K562 (cell line): ENCODE measurements around the gene OPA1. TPM values are rescaled to one million over a fixed set of nuclear protein-coding genes. Genes with fewer than 3 reads are reported as not detected.

Experiments
- ATAC-seq: fragments of 200-7000 bp; cut with Tn5 transposase; 3 replicates; pipeline ENCODE4 v1.9.1; 2020; ENCODE audit warnings: moderate library complexity
- BruUV-seq: library from RNA; stranded (reverse); fragments of 400-500 nt; replicated peaks from 2 replicates; lab custom pipeline; 2021; lab: Mats Ljungman, UMichigan
- CTCF ChIA-PET: fragments of 300-600 bp; formaldehyde crosslinking; extraction: SDS; loops from one replicate; lab custom pipeline; 2021; ENCODE audit warnings: low intra/inter-chr PET ratio; lab: Yijun Ruan, JAX
- POLR2A ChIA-PET: fragments of 300-600, 350-650 bp; sonication (Branson Sonifier 250); formaldehyde crosslinking; extraction: SDS; loops from one replicate; lab custom pipeline; 2021; ENCODE audit warnings: antibody characterized with exemption, inconsistent platforms; lab: Yijun Ruan, JAX
- DNase-seq, 4 experiments: peaks; one replicate each; pipeline versions ENCODE4 v3.0.0 to v3.0.0-alpha.2; 2011 to 2018; ENCODE audit warnings: low spot score in 3 of 4, mixed read lengths in 3 of 4; ENCODE audit errors: extremely low read depth in 1 of 4
- FAIRE-seq: peaks from 2 replicates; lab custom pipeline; 2011; peaks lifted over from hg19 to GRCh38; lab: Jason Lieb, UNC
- H2AFZ ChIP-seq: 2 replicates; pipeline ENCODE4 v1.6.0; 2011; ENCODE audit warnings: low read depth, low read length, control low read depth, inconsistent platforms
- H3K27ac ChIP-seq: fragments of 200-600 bp; 3 replicates; pipeline ENCODE4 v1.8.0; 2011; ENCODE audit warnings: low read depth, mild to moderate bottlenecking, control low read depth, inconsistent platforms, low read length, moderate library complexity, mixed read lengths; ENCODE audit errors: extremely low read depth
- H3K27me3 ChIP-seq, 2 experiments: fragments of 300-600 bp in 1 of 2; 2 replicates in 1 of 2; 3 replicates in 1 of 2; pipeline versions ENCODE4 v1.6.0 to v1.8.0; 2011; ENCODE audit warnings: inconsistent platforms in 2 of 2, low read length in 2 of 2, mild to moderate bottlenecking in 1 of 2, mixed read lengths in 1 of 2, moderate library complexity in 1 of 2; ENCODE audit not compliant: control insufficient read depth in 2 of 2, insufficient read depth in 2 of 2
- H3K36me3 ChIP-seq: fragments of 300-600 bp; 3 replicates; pipeline ENCODE4 v1.8.0; 2011; ENCODE audit warnings: mild to moderate bottlenecking, low read length, inconsistent platforms; ENCODE audit not compliant: control insufficient read depth, insufficient read depth
- H3K4me1 ChIP-seq, 2 experiments: fragments of 200-600 bp in 1 of 2; replicated peaks in 1 of 2; 2 replicates in 1 of 2; 3 replicates in 1 of 2; pipeline versions ENCODE4 v1.5.1 to v1.8.0; 2011; ENCODE audit warnings: inconsistent platforms in 2 of 2, low read length in 2 of 2, mild to moderate bottlenecking in 1 of 2, mixed read lengths in 1 of 2, moderate library complexity in 1 of 2; ENCODE audit not compliant: control insufficient read depth in 2 of 2, insufficient read depth in 2 of 2
- H3K4me2 ChIP-seq: 2 replicates; pipeline ENCODE4 v1.6.1; 2011; ENCODE audit warnings: low read length, control low read depth, inconsistent platforms, mixed read lengths; ENCODE audit not compliant: insufficient read depth
- H3K4me3 ChIP-seq: fragments of 200-600 bp; sonication (generic), shearing (Covaris generic); 2 replicates; pipeline ENCODE4 v1.5.1; 2016; ENCODE audit warnings: control low read depth, inconsistent platforms
- H3K79me2 ChIP-seq: fragments of 200-600 bp; 3 replicates; pipeline ENCODE4 v1.8.0; 2011; ENCODE audit warnings: low read length, inconsistent platforms; ENCODE audit not compliant: control insufficient read depth, insufficient read depth
- H3K9ac ChIP-seq, 2 experiments: 2 replicates each; pipeline versions ENCODE4 v1.6.0 to v1.6.1; 2011; ENCODE audit warnings: low read depth in 2 of 2, low read length in 2 of 2, control low read depth in 1 of 2, inconsistent platforms in 1 of 2, mild to moderate bottlenecking in 1 of 2, mixed read lengths in 1 of 2; ENCODE audit not compliant: insufficient read depth in 1 of 2
- H3K9me1 ChIP-seq: one replicate; pipeline ENCODE4 v1.6.0; 2011; ENCODE audit warnings: inconsistent platforms, mild to moderate bottlenecking, low read length, moderate library complexity; ENCODE audit not compliant: control insufficient read depth, insufficient read depth
- H3K9me3 ChIP-seq: replicated peaks from 2 replicates; pipeline ENCODE4 v1.5.1; 2011; ENCODE audit warnings: low read depth, low read length, inconsistent platforms; ENCODE audit not compliant: control insufficient read depth, insufficient read depth
- H4K20me1 ChIP-seq: replicated peaks from 2 replicates; pipeline ENCODE4 v1.6.1; 2011; ENCODE audit warnings: low read length, inconsistent platforms, mixed read lengths; ENCODE audit not compliant: control insufficient read depth, insufficient read depth
- FOS ChIP-seq: IDR thresholded peaks from 3 replicates; pipeline ENCODE4 v1.6.1; 2011; ENCODE audit not compliant: insufficient read length; ENCODE audit errors: extremely low read depth
- FOXK1 ChIP-seq: sonication (generic); formaldehyde crosslinking; IDR thresholded peaks from 2 replicates; pipeline ENCODE4 v1.8.0; 2022; ENCODE audit warnings: missing genetic modification reagents, mild to moderate bottlenecking, borderline replicate concordance
- NFIC ChIP-seq: fragments of 450-650 bp; IDR thresholded peaks from 2 replicates; pipeline ENCODE4 v1.6.1; 2017; ENCODE audit warnings: mild to moderate bottlenecking, inconsistent platforms
- NFIX ChIP-seq: fragments of 250-450 bp; sonication (Bioruptor Pico); IDR thresholded peaks from 2 replicates; pipeline ENCODE4 v1.4.0; 2020; ENCODE audit warnings: low read depth, mild to moderate bottlenecking, moderate library complexity
- SFPQ ChIP-seq: fragments of 200-400 bp; formaldehyde crosslinking; IDR thresholded peaks from 2 replicates; pipeline ENCODE4 v1.6.1; 2017; ENCODE audit warnings: mild to moderate bottlenecking, low read depth, low read length, moderate library complexity
- TCFL5 ChIP-seq: fragments of 250-450 bp; sonication (Bioruptor Pico); conservative IDR thresholded peaks from 2 replicates; pipeline ENCODE4 v1.6.1; 2021; ENCODE audit warnings: mild to moderate bottlenecking, moderate library complexity, matching md5 sums
- ZNF431 ChIP-seq: sonication (generic); formaldehyde crosslinking; IDR thresholded peaks from 2 replicates; pipeline ENCODE4 v1.8.0; 2022; ENCODE audit warnings: mild to moderate bottlenecking, missing genetic modification reagents
- in situ Hi-C: fragments of 300-500 bp; cut with MboI; formaldehyde crosslinking; loops from 4 replicates; pipeline ENCODE4 v1.15.0; 2018; ENCODE audit warnings: inconsistent platforms, mixed read lengths
- intact Hi-C: fragments of 100-400 bp; cut with micrococcal nuclease; formaldehyde crosslinking; loops from 2 replicates; pipeline ENCODE4 v1.14.2; 2022
- polyA plus RNA-seq, 8 experiments: library from polyadenylated mRNA; depleted of rRNA in 4 of 8; stranded (reverse) in 5 of 8; unstranded in 3 of 8; fragments of >200 nt; fragmentation: Nextera tagmentation in 2 of 8; fragmentation: Illumina TruSeq in 1 of 8; extraction: Ambion mirVana in 2 of 8; extraction: Trizol in 1 of 8; gene quantifications; 2 replicates each; pipeline versions ENCODE4 v1.2.1 to v1.2.3, GENCODE V29; 2011 to 2014; ENCODE audit warnings: inconsistent platforms in 1 of 8, missing spikeins in 1 of 8
- total RNA-seq, 7 experiments: library from RNA; depleted of rRNA in 6 of 7; stranded (reverse); fragments of >200 nt in 6 of 7; fragmentation: Illumina TruSeq in 2 of 7; extraction: Trizol in 2 of 7; gene quantifications; 2 replicates each; pipeline versions ENCODE4 v1.2.1 to v1.2.3, GENCODE V29; 2011 to 2021; ENCODE audit warnings: low replicate concordance in 1 of 7

Gene OPA1
- total and polyA plus RNA-seq, 9 of the 15 experiments (the other 6 are each of a cell fraction or from before 2014, with no cell fraction given): 19.7 to 127 (median 94.7) TPM

GRCh38 chr3:193585530-193585929, 7.5 kb upstream of the OPA1 start (continued):
- no peak for TF ChIP-seq SFPQ
- TF ChIP-seq FOXK1 (CRISPR knock-in tag): no peak

GRCh38 chr3:193586526-193586925, 6.5 kb upstream of the OPA1 start:
- no TSS peak for BruUV-seq
- FAIRE-seq (no peak), ATAC-seq (no peak), DNase-seq (no peak)
- H3K4me2 ChIP-seq: no peak overlapping the region
- no peak overlapping the region for H3K27ac ChIP-seq
- H3K9me1 ChIP-seq: no peaks in the 10 kb centered on the region
- H3K4me1 ChIP-seq: peaks cover 0 to 11% of the 10 kb centered on the region in 2 experiments; a peak in 2 of 5 replicates
- no peak overlapping the region for H3K4me3 ChIP-seq
- TF ChIP-seq ZNF431 (CRISPR knock-in tag) (no peak), NFIC (peak; percentile 86), FOS (no peak), TCFL5 (no peak), NFIX (CRISPR knock-in tag) (peak; percentile 63)
- intact Hi-C loops (no loop called here), in situ Hi-C loops (no loop called here)
- H3K79me2 ChIP-seq: no peaks in the 10 kb centered on the region
- no peak overlapping the region for H3K9ac ChIP-seq
- POLR2A ChIA-PET: no interaction called here
- no peaks in the 10 kb centered on the region for H3K27me3 ChIP-seq
- H3K9me3 ChIP-seq: no peaks in the 10 kb centered on the region
- CTCF ChIA-PET: no interaction called here
- no peak overlapping the region for H2AFZ ChIP-seq
- H4K20me1 ChIP-seq: no peaks in the 10 kb centered on the region
- H3K36me3 ChIP-seq: no peaks in the 10 kb centered on the region
